Kidney epithelial cell (primary cell): ENCODE measurements around the gene CYB561. TPM values are rescaled to one million over a fixed set of nuclear protein-coding genes. Genes with fewer than 3 reads are reported as not detected.
A peak's percentile ranks its signal among the peaks of the same experiment; 100 is the strongest.

Experiments
- DNase-seq: peaks from one replicate; pipeline ENCODE4 v3.0.0-alpha.2; 2010; ENCODE audit warnings: low read depth
- H3K27me3 ChIP-seq: 2 replicates; pipeline ENCODE4 v1.6.0; 2011; ENCODE audit warnings: low read length; ENCODE audit not compliant: control insufficient read depth, insufficient read depth
- H3K36me3 ChIP-seq: 2 replicates; pipeline ENCODE4 v1.5.1; 2011; ENCODE audit warnings: low read length; ENCODE audit not compliant: control insufficient read depth, insufficient read depth
- H3K4me3 ChIP-seq: 2 replicates; pipeline ENCODE4 v1.5.1; 2011; ENCODE audit warnings: low read depth, mild to moderate bottlenecking, control low read depth, low read length
- CTCF ChIP-seq: IDR thresholded peaks from 2 replicates; pipeline ENCODE4 v1.5.1; 2011; ENCODE audit warnings: mild to moderate bottlenecking, moderate library complexity, low read length, control low read depth, inconsistent platforms; ENCODE audit not compliant: insufficient read depth, poor library complexity, severe bottlenecking
- total RNA-seq: library from RNA; depleted of rRNA; stranded (reverse); fragments of >200 nt; gene quantifications from 2 replicates; pipeline ENCODE4 v1.2.3, GENCODE V29; 2015

The CYB561 gene
- total RNA-seq, 1 donor from 2014 or later = 19.3 TPM

DNA sequence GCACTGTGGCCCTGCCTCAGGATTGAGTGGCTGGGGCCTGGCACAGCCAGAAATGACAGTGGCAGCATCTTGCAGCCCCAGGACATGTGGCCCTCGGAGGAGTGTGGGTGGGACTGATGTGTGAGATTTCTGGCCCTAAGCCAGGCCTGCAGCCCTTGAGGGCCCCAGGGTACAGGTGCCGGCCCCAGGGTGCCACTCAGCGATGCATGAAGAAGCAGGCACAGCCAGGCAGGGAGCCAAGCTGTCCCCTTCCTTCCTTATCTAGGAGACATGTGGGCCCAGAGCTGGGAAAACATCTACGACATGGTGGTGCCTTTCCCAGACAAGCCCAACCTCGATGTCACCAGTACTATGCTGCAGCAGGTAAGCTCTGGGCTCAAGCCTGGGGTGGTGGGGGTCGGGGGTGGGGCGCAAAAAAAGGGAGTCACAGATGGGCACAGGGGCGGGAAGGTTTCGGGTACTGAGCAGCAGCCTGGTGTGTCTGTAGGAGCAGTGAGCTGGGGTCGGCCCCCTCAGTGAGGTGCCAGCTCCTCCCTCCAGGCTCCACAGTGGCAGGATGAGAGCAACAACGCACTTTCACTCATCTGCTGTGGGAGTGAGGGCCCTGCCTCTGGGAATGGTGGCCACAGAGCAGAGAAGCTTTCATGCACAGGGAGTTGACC lies 34.9 kb upstream of the CYB561 start:
- H3K36me3 ChIP-seq = no peaks in the 10 kb centered on the region
- H3K27me3 ChIP-seq = peaks cover 14% of the 10 kb centered on the region
- no peak overlapping the region for H3K4me3 ChIP-seq
- no peak for TF ChIP-seq CTCF
- DNase-seq = no peak

DNA sequence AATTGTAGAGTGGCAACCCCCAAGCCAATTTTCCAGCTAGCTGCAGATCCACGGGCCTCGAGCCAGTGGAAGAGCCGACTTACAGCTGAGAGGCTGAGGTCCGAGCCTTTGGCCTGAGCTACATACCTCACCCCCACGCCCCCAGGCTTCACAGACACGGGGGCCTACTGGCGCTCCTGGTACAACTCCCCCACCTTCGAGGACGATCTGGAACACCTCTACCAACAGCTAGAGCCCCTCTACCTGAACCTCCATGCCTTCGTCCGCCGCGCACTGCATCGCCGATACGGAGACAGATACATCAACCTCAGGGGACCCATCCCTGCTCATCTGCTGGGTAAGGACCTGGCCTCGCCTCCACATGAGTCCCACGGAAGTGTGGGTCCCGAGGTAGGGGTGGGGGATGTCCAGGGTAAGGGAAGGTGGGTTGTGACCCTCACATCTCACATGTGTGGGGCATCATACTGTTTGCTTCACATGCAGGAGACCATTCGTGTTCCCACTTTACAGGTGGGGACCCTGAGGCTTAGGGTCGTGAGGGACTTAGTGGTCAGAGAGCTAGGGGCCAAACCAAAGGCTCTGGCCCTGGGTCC lies 34.2 kb upstream of the CYB561 start:
- no peak for TF ChIP-seq CTCF
- Histone ChIP-seq H3K4me3 (no peak overlapping the region), H3K36me3 (no peaks in the 10 kb centered on the region), H3K27me3 (peaks cover 21% of the 10 kb centered on the region)
- DNase-seq = no peak

DNA sequence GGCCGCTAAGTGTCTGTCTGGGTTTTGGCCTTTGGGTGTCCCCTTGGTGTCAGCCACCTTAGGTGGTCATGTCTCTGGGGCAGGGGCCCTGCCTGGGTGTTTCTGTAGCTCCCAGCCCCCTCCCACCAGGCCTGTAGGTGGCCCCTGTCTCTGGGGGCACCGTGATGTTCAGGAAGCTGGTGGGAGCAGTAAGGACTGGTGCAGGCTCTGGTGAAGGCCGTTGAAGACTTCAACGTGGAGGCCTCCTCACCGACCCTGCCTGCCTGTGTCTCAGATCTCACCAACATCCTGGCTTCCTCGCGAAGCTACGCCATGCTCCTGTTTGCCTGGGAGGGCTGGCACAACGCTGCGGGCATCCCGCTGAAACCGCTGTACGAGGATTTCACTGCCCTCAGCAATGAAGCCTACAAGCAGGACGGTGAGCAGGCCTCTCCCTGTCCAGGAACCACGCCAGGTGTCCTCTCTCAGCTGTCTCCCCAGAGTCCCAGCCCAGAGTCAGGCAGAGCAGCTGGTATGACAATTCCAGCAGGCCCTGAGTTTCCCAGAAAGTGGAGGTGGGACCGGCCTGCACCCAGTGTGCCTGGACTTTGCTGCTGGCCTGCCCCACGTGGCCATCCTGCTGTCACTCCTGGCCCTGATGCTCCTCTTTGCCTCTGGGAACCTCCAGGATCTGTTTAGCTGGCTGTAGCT lies 33.5 kb upstream of the CYB561 start:
- no peak for DNase-seq
- H3K36me3 ChIP-seq = no peaks in the 10 kb centered on the region
- TF ChIP-seq CTCF = no peak
- H3K4me3 ChIP-seq = no peak overlapping the region
- H3K27me3 ChIP-seq = peaks cover 22% of the 10 kb centered on the region

DNA sequence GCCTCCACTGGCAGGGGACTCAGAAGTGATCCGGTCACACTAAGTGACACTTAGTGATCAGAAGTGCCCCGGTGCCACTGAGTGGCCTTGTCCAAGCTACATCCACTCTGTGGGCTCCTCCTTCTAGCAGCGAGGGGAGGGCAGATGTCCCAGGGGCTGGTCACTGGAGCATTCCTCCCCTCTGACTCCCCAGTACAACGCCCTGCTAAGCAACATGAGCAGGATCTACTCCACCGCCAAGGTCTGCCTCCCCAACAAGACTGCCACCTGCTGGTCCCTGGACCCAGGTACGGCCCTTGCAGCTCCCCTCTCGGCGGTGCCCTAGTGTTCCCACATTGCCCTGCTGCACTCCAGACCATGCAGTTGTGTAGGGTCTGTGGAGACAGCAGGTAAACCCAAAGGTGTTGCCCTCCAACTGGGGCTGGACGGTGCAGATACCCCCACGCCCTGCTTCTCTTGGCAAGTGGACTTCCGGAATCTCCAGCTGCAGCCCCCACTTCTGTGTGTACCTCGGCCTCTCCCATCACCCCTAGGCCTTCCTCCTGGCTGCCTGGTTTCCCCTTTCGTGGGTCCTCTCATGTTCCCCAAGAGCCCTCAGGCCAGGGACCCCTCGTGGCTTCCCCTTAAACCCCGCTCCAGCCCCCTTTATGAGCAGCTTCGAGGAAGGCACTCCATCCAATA lies 32.8 kb upstream of the CYB561 start:
- peak; percentile 94 for TF ChIP-seq CTCF
- DNase-seq = peak; percentile 65
- Histone ChIP-seq H3K27me3 (peaks cover 22% of the 10 kb centered on the region), H3K36me3 (no peaks in the 10 kb centered on the region), H3K4me3 (no peak overlapping the region)

DNA sequence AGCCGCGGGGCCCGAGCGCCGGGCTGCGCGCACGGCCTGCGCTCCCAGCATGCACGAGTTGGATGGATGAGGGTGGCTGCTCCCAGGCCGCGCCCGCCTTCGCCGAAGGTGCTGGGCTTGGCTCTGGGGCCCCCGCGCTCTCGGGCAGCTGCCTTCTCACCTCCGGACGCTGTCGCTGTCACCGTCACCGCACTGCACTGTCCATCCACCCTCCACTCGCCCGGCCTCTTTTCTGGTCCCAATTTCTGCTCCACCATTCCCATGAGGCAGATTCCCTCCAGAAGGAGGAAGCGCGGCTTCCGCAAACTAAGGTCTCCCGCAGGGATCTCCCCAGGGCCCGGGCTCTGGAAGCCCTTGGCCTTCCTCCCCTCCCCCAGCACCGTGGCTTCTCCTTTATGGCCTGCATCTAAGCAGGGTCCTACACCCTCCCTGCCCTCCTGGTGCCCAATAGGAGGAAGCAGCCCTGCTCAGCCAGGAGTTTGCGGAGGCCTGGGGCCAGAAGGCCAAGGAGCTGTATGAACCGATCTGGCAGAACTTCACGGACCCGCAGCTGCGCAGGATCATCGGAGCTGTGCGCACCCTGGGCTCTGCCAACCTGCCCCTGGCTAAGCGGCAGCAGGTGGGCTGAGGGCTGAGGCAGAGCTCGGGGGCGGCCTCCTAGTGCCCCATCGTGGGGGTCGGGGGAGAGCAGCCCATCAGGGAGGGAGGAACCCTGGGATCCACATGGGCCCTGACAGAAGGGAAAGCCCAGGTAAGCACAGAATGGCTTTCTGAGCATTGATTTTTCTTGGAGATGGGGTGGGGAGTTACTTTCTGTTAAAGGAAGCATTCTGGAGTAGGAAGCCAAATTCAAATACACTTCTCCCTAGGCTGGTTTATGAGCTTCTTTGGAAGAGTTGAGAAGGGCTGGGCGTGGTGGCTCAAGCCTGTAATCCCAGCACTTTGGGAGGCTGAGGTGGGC lies 31.7 kb upstream of the CYB561 start:
- Histone ChIP-seq H3K36me3 (no peaks in the 10 kb centered on the region), H3K4me3 (peak overlapping the region; percentile 10), H3K27me3 (peaks cover 22% of the 10 kb centered on the region)
- TF ChIP-seq CTCF = no peak
- no peak for DNase-seq
